Adrenal gland (tissue), 5 donors: ENCODE results near the gene RAD51B.

Experiments
- CTCF ChIP-seq, 6 experiments: fragments of 450-650 bp in 4 of 6; fragments of 200-600 bp in 2 of 6; sonication (generic) in 1 of 6; IDR thresholded peaks; 1 replicate in 5 of 6; 2 replicates in 1 of 6; pipeline versions ENCODE4 v1.5.1 to v1.8.0; 2016 to 2021; ENCODE audit warnings: antibody characterized with exemption in 6 of 6, mild to moderate bottlenecking in 2 of 6, moderate library complexity in 1 of 6
- POLR2A ChIP-seq, 2 donors: fragments of 450-650 bp; IDR thresholded peaks; one replicate each; pipeline ENCODE4 v1.6.1; 2017; ENCODE audit warnings: antibody characterized with exemption in 2 of 2, mild to moderate bottlenecking in 2 of 2, moderate library complexity in 1 of 2
- donor health status: DM: no; HTN: no; CAD: no.

- TF ChIP-seq CTCF (IDR thresholded peaks at IDR 0.05) (no peak), POLR2A (IDR thresholded peaks at IDR 0.05) (no peak)
Measured at GRCh38 chr14:67881225-67881624, 61.6 kb downstream of the RAD51B start.
